ENCODE results near the gene GBE1.

DNA sequence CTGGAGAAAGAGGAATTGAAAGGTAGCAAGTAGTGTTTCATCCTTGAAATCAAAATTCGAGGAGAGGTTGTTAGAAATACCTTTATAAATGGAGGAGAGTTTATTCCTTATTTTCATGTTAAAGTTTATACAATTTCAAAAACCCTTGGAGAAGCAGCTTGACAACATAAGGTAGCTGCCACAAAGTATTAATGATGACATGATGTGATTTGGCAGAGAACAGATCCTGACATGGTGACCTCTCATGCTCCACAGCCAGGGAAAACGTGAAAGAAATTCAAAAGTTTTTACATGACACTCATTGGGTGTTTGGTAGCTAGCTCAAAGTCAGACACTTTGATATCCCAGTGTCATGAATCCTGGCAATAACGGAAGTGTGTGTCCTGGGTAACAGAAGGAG, 320.8 kb downstream of the GBE1 start:
- no peak for TF ChIP-seq CTCF (IDR thresholded peaks at IDR 0.05)
- no peak for TF ChIP-seq POLR2A (IDR thresholded peaks at IDR 0.05)

Data from body of pancreas (tissue), 4 donors.